Esophagus muscularis mucosa (tissue), 4 donors: Measurements from ENCODE around the gene VEZF1.

Experiments
- CTCF ChIP-seq, 3 experiments: fragments of 200-600 bp in 2 of 3; fragments of 450-650 bp in 1 of 3; sonication (generic) in 2 of 3; IDR thresholded peaks; one replicate each; pipeline ENCODE4 v1.5.1; 2017 to 2019; ENCODE audit warnings: antibody characterized with exemption in 3 of 3, mild to moderate bottlenecking in 2 of 3, moderate library complexity in 1 of 3
- EP300 ChIP-seq: sonication (generic); formaldehyde crosslinking; IDR thresholded peaks from one replicate; pipeline ENCODE4 v1.6.1; 2017; ENCODE audit warnings: antibody characterized with exemption
- POLR2AphosphoS5 ChIP-seq, 2 donors: sonication (generic); formaldehyde crosslinking; IDR thresholded peaks; one replicate each; pipeline ENCODE4 v1.6.1; 2017; ENCODE audit warnings: antibody characterized with exemption in 2 of 2

- no peak for TF ChIP-seq EP300
- TF ChIP-seq CTCF (IDR thresholded peaks at IDR 0.05) = no peak
- TF ChIP-seq POLR2AphosphoS5 (IDR thresholded peaks at IDR 0.05) = peak in 1 of 2 donors; percentile 61
These were observed 60.9 kb downstream of the VEZF1 start for GRCh38 chr17:57927048-57927723.
